IMR-90 (cell line): ENCODE results near the gene FNBP1. TPM values are rescaled to one million over a fixed set of nuclear protein-coding genes. Genes with fewer than 3 reads are reported as not detected.

Source experiments
- ATAC-seq: fragments of 200-7000 bp; cut with Tn5 transposase; 2 replicates; pipeline ENCODE4 v1.9.1; 2020; ENCODE audit warnings: low read depth, mild to moderate bottlenecking, moderate library complexity
- BruUV-seq: library from RNA; stranded (reverse); fragments of 400-500 nt; replicated peaks from 2 replicates; lab custom pipeline; 2021; lab: Mats Ljungman, UMichigan
- CTCF ChIA-PET: fragments of 300-600 bp; formaldehyde crosslinking; extraction: SDS; loops from one replicate; lab custom pipeline; 2021; ENCODE audit warnings: antibody characterized with exemption; lab: Yijun Ruan, JAX
- POLR2A ChIA-PET: fragments of 300-600 bp; sonication (Branson Sonifier 250); formaldehyde crosslinking; loops from one replicate; lab custom pipeline; 2022; ENCODE audit warnings: antibody characterized with exemption; ENCODE audit not compliant: unreplicated experiment; lab: Charles Lee
- DNase-seq: peaks from one replicate; pipeline ENCODE4 v3.0.0; 2013
- H2AFZ ChIP-seq: replicated peaks from 2 replicates; pipeline ENCODE3; 2013; ENCODE audit warnings: low read length, mild to moderate bottlenecking; ENCODE audit not compliant: poor library complexity
- H2AK5ac ChIP-seq: 2 replicates; pipeline ENCODE4 v1.6.1; 2013; ENCODE audit warnings: low read depth, low read length, inconsistent platforms
- H2AK9ac ChIP-seq: replicated peaks from 2 replicates; pipeline ENCODE3; 2013; ENCODE audit warnings: mild to moderate bottlenecking, low read depth, low read length, moderate library complexity; ENCODE audit not compliant: poor library complexity
- H2BK120ac ChIP-seq: 2 replicates; pipeline ENCODE4 v1.6.1; 2013; ENCODE audit warnings: low read depth, low read length, inconsistent platforms
- H2BK15ac ChIP-seq: 3 replicates; pipeline ENCODE4 v1.6.1; 2013; ENCODE audit warnings: low read depth, low read length, inconsistent platforms
- H2BK20ac ChIP-seq: 2 replicates; pipeline ENCODE4 v1.6.1; 2013; ENCODE audit warnings: low read depth, mild to moderate bottlenecking, inconsistent platforms, low read length, moderate library complexity
- H2BK5ac ChIP-seq: 2 replicates; pipeline ENCODE4 v1.6.1; 2013; ENCODE audit warnings: mild to moderate bottlenecking, low read depth, low read length, inconsistent platforms; ENCODE audit not compliant: poor library complexity, severe bottlenecking
- H3K14ac ChIP-seq: replicated peaks from 2 replicates; pipeline ENCODE4 v1.6.1; 2013; ENCODE audit warnings: low read depth, low read length, inconsistent platforms
- H3K18ac ChIP-seq: 2 replicates; pipeline ENCODE4 v1.6.1; 2013; ENCODE audit warnings: low read depth, low read length, control low read depth
- H3K23ac ChIP-seq: 2 replicates; pipeline ENCODE4 v1.6.1; 2013; ENCODE audit warnings: low read depth, low read length, inconsistent platforms
- H3K27ac ChIP-seq: 2 replicates; pipeline ENCODE4 v1.5.1; 2013; ENCODE audit warnings: mild to moderate bottlenecking, control low read depth, low read length; ENCODE audit not compliant: insufficient read depth
- H3K27me3 ChIP-seq: 2 replicates; pipeline ENCODE4 v1.6.1; 2013; ENCODE audit warnings: low read length; ENCODE audit not compliant: control insufficient read depth, insufficient read depth
- H3K36me3 ChIP-seq: 2 replicates; pipeline ENCODE4 v1.6.1; 2013; ENCODE audit warnings: low read length, mixed read lengths; ENCODE audit not compliant: control insufficient read depth, insufficient read depth
- H3K4ac ChIP-seq: 2 replicates; pipeline ENCODE4 v1.6.1; 2013; ENCODE audit warnings: low read depth, low read length, inconsistent platforms
- H3K4me1 ChIP-seq: 2 replicates; pipeline ENCODE4 v1.6.1; 2013; ENCODE audit warnings: low read length, mixed read lengths; ENCODE audit not compliant: control insufficient read depth, insufficient read depth
- H3K4me2 ChIP-seq: 2 replicates; pipeline ENCODE4 v1.6.1; 2013; ENCODE audit warnings: low read depth, mild to moderate bottlenecking, control low read depth, low read length, moderate library complexity
- H3K4me3 ChIP-seq: 2 replicates; pipeline ENCODE4 v1.5.1; 2013; ENCODE audit warnings: low read depth, mild to moderate bottlenecking, control low read depth, low read length, moderate library complexity; ENCODE audit not compliant: insufficient read depth
- H3K56ac ChIP-seq: 2 replicates; pipeline ENCODE4 v1.6.1; 2013; ENCODE audit warnings: low read length, inconsistent platforms; ENCODE audit not compliant: insufficient read depth; ENCODE audit errors: extremely low read depth
- H3K79me1 ChIP-seq, 2 experiments: 2 replicates each; pipeline ENCODE4 v1.6.1; 2013; ENCODE audit warnings: low read length in 2 of 2, inconsistent platforms in 1 of 2, low read depth in 1 of 2
- H3K9ac ChIP-seq: 2 replicates; pipeline ENCODE4 v1.6.1; 2013; ENCODE audit warnings: low read depth, low read length, control low read depth
- H3K9me1 ChIP-seq: 2 replicates; pipeline ENCODE4 v1.6.1; 2013; ENCODE audit warnings: low read length, inconsistent platforms; ENCODE audit not compliant: insufficient read depth
- H3K9me3 ChIP-seq: 2 replicates; pipeline ENCODE4 v1.6.1; 2013; ENCODE audit warnings: low read length; ENCODE audit not compliant: control insufficient read depth, insufficient read depth
- H4K20me1 ChIP-seq: 2 replicates; pipeline ENCODE4 v1.6.1; 2013; ENCODE audit warnings: low read length, inconsistent platforms; ENCODE audit not compliant: insufficient read depth
- H4K5ac ChIP-seq: 2 replicates; pipeline ENCODE4 v1.6.1; 2013; ENCODE audit warnings: mild to moderate bottlenecking, low read depth, low read length, control low read depth
- H4K8ac ChIP-seq, 2 experiments: 2 replicates each; pipeline ENCODE4 v1.6.1; 2013; ENCODE audit warnings: low read depth in 2 of 2, low read length in 2 of 2, control low read depth in 1 of 2, inconsistent platforms in 1 of 2
- H4K91ac ChIP-seq: 2 replicates; pipeline ENCODE4 v1.6.1; 2013; ENCODE audit warnings: low read depth, low read length, inconsistent platforms; ENCODE audit not compliant: insufficient read depth
- CHD1 ChIP-seq: IDR thresholded peaks from 2 replicates; pipeline ENCODE4 v1.6.1; 2012; ENCODE audit warnings: low read depth, low read length, improper control_type of control experiment
- whole genome bisulfite sequencing, 2 experiments: methylation state at CpG; one replicate each; pipeline versions ENCODE4 v1.1.5 to v1.1.7; 2013; ENCODE audit warnings: missing lambda C conversion rate in 2 of 2; ENCODE audit not compliant: insufficient read length in 1 of 2; ENCODE audit errors: extremely low coverage in 2 of 2; 5-methylcytosine and 5-hydroxymethylcytosine counted together
- dilution Hi-C: fragments of 300-500 bp; cut with HindIII; formaldehyde crosslinking; loops from one replicate; pipeline ENCODE4 v1.14.3; 2018; ENCODE audit warnings: low sequenced_read_pairs; ENCODE audit not compliant: unreplicated experiment
- in situ Hi-C: fragments of 300-500 bp; cut with MboI; formaldehyde crosslinking; loops from 3 replicates; pipeline ENCODE4 v1.14.3; 2019; ENCODE audit warnings: low sequenced_read_pairs, inconsistent platforms, mixed read lengths
- intact Hi-C: fragments of 100-400 bp; cut with micrococcal nuclease; formaldehyde crosslinking; loops from 2 replicates; pipeline ENCODE4 v1.10.0; 2022
- polyA plus RNA-seq, 3 experiments: library from polyadenylated mRNA; depleted of rRNA; stranded (reverse); fragments of >200 nt; gene quantifications; 2 replicates each; pipeline ENCODE4 v1.2.3, GENCODE V29; 2012; ENCODE audit warnings: low replicate concordance in 1 of 3
- total RNA-seq: library from RNA; depleted of rRNA; stranded (reverse); fragments of >200 nt; gene quantifications from 2 replicates; pipeline ENCODE4 v1.2.3, GENCODE V29; 2012

The FNBP1 gene
- total and polyA plus RNA-seq, 2 of the 4 experiments (the other 2 are of a cell fraction), result 10.3 to 15.4 TPM

DNA sequence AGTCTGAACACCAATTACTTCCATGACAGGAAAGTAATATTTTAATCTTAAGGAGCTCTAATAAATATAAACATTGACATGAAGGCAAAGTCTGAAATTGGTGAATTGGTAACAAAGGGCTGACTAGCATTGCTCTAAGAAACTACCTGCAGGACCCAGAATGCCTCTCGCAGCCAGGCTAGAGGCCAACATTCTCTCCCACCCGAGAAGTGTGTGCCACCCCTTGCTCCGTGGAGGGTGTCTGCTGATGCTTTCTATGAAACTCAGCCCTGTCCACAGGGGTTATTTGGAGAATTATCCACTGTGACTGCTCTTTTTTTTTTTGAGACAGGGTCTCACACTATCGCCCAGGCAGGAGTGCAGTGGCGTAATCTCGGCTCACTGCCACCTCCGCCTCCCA, 126.3 kb downstream of the FNBP1 start:
- Histone ChIP-seq H4K5ac (no peak overlapping the region), H4K91ac (no peak overlapping the region), H3K23ac (no peak overlapping the region), H3K9me3 (no peaks in the 10 kb centered on the region), H3K4me3 (no peak overlapping the region), H3K9me1 (0 out of 2 replicates have a peak, but pooled peaks cover 3% of the 10 kb centered on the region), H3K4me2 (no peak overlapping the region), H3K4ac (no peak overlapping the region), H3K56ac (no peak overlapping the region), H2AK5ac (no peak overlapping the region), H3K27me3 (no peaks in the 10 kb centered on the region), H4K20me1 (no peaks in the 10 kb centered on the region), H2AK9ac (no peak overlapping the region), H3K9ac (no peak overlapping the region), H2BK15ac (no peak overlapping the region), H3K79me1 (no peaks in the 10 kb centered on the region), H4K8ac (no peak overlapping the region), H3K36me3 (peaks cover 4% of the 10 kb centered on the region), H3K14ac (no peak overlapping the region), H3K27ac (no peak overlapping the region), H2BK5ac (no peak overlapping the region), H2BK20ac (no peak overlapping the region), H2BK120ac (no peak overlapping the region), H3K18ac (no peak overlapping the region), H2AFZ (no peak overlapping the region), H3K4me1 (no peaks in the 10 kb centered on the region)
- no peak for ATAC-seq
- DNase-seq, result no peak
- intact Hi-C loops, result no loop called here
- 100% methylated on average over 1 of the region's 7 CpGs; no CpG with 5 or more reads in 1 of the 2 experiments for WGBS, 2 experiments
- dilution Hi-C loops, result no loop called here
- in situ Hi-C loops, result no loop called here
- no peak for TF ChIP-seq CHD1
- no TSS peak for BruUV-seq
- ChIA-PET POLR2A (no interaction called here), CTCF (no interaction called here)
